ENCODE measurements around the gene CDH6.

The CDH6 gene

GRCh38 chr5:31255041-31255440 lies 61.6 kb downstream of the CDH6 start:
- Mint-ChIP-seq H3K27me3 (no peaks in the 10 kb centered on the region), H3K27ac (no peak overlapping the region), H3K9me3 (peaks cover 6% of the 10 kb centered on the region), H3K4me1 (no peaks in the 10 kb centered on the region), H3K4me3 (no peak overlapping the region), H3K36me3 (no peaks in the 10 kb centered on the region)
- ATAC-seq, result no peak

GRCh38 chr5:31268256-31268655 lies 74.8 kb downstream of the CDH6 start:
- Mint-ChIP-seq H3K9me3 (no peaks in the 10 kb centered on the region), H3K27me3 (no peaks in the 10 kb centered on the region), H3K27ac (no peak overlapping the region), H3K4me3 (no peak overlapping the region), H3K4me1 (no peaks in the 10 kb centered on the region), H3K36me3 (no peaks in the 10 kb centered on the region)
- no peak for ATAC-seq

- Mint-ChIP-seq H3K9me3 (no peaks in the 10 kb centered on the region), H3K36me3 (no peaks in the 10 kb centered on the region), H3K4me3 (no peak overlapping the region), H3K27me3 (no peaks in the 10 kb centered on the region), H3K27ac (no peak overlapping the region), H3K4me1 (peaks cover 2% of the 10 kb centered on the region)
- ATAC-seq, result no peak
These were observed 75.2 kb downstream of the CDH6 start for GRCh38 chr5:31268686-31269085.

GRCh38 chr5:31269259-31269658 lies 75.8 kb downstream of the CDH6 start:
- ATAC-seq, result no peak
- Mint-ChIP-seq H3K27me3 (no peaks in the 10 kb centered on the region), H3K36me3 (no peaks in the 10 kb centered on the region)

GRCh38 chr5:31270396-31270795 lies 76.9 kb downstream of the CDH6 start:
- no peaks in the 10 kb centered on the region for H3K27me3 Mint-ChIP-seq
- peaks cover 9% of the 10 kb centered on the region for H3K4me1 Mint-ChIP-seq
- no peak overlapping the region for H3K4me3 Mint-ChIP-seq
- H3K27ac Mint-ChIP-seq, result no peak overlapping the region
- H3K9me3 Mint-ChIP-seq, result no peaks in the 10 kb centered on the region
- H3K36me3 Mint-ChIP-seq, result no peaks in the 10 kb centered on the region
- ATAC-seq, result no peak

More at GRCh38 chr5:31269259-31269658, 75.8 kb downstream of the CDH6 start:
- Mint-ChIP-seq H3K9me3 (no peaks in the 10 kb centered on the region), H3K4me1 (peaks cover 8% of the 10 kb centered on the region), H3K4me3 (no peak overlapping the region), H3K27ac (no peak overlapping the region)

GRCh38 chr5:31271567-31271966 lies 78.1 kb downstream of the CDH6 start:
- Mint-ChIP-seq H3K9me3 (no peaks in the 10 kb centered on the region), H3K36me3 (no peaks in the 10 kb centered on the region), H3K4me3 (no peak overlapping the region), H3K27me3 (no peaks in the 10 kb centered on the region), H3K4me1 (peaks cover 9% of the 10 kb centered on the region), H3K27ac (no peak overlapping the region)
- ATAC-seq, result no peak

- no peaks in the 10 kb centered on the region for H3K36me3 Mint-ChIP-seq
- no peak overlapping the region for H3K27ac Mint-ChIP-seq
- ATAC-seq, result no peak
- no peaks in the 10 kb centered on the region for H3K9me3 Mint-ChIP-seq
- no peaks in the 10 kb centered on the region for H3K27me3 Mint-ChIP-seq
- H3K4me3 Mint-ChIP-seq, result no peak overlapping the region
- peaks cover 9% of the 10 kb centered on the region for H3K4me1 Mint-ChIP-seq
These were observed 79.7 kb downstream of the CDH6 start for GRCh38 chr5:31273161-31273560.

GRCh38 chr5:31273631-31274378 lies 80.3 kb downstream of the CDH6 start:
- no peak overlapping the region for H3K4me3 Mint-ChIP-seq
- no peak overlapping the region for H3K27ac Mint-ChIP-seq
- H3K36me3 Mint-ChIP-seq, result no peaks in the 10 kb centered on the region
- no peak for ATAC-seq
- H3K4me1 Mint-ChIP-seq, result peaks cover 9% of the 10 kb centered on the region
- H3K9me3 Mint-ChIP-seq, result no peaks in the 10 kb centered on the region
- H3K27me3 Mint-ChIP-seq, result no peaks in the 10 kb centered on the region

- Mint-ChIP-seq H3K27me3 (no peaks in the 10 kb centered on the region), H3K4me3 (no peak overlapping the region), H3K9me3 (peaks cover 3% of the 10 kb centered on the region), H3K27ac (no peak overlapping the region), H3K4me1 (no peaks in the 10 kb centered on the region), H3K36me3 (no peaks in the 10 kb centered on the region)
- ATAC-seq, result no peak
These were observed 86.7 kb downstream of the CDH6 start for GRCh38 chr5:31280210-31280609.

- H3K27ac Mint-ChIP-seq, result no peak overlapping the region
- no peak overlapping the region for H3K4me3 Mint-ChIP-seq
- peaks cover 3% of the 10 kb centered on the region for H3K9me3 Mint-ChIP-seq
- H3K4me1 Mint-ChIP-seq, result no peaks in the 10 kb centered on the region
- no peaks in the 10 kb centered on the region for H3K36me3 Mint-ChIP-seq
- no peak for ATAC-seq
- no peaks in the 10 kb centered on the region for H3K27me3 Mint-ChIP-seq
These were observed 89.8 kb downstream of the CDH6 start for GRCh38 chr5:31283326-31283725.

- peaks cover 3% of the 10 kb centered on the region for H3K9me3 Mint-ChIP-seq
- H3K27me3 Mint-ChIP-seq, result no peaks in the 10 kb centered on the region
- H3K27ac Mint-ChIP-seq, result no peak overlapping the region
- no peak for ATAC-seq
- no peaks in the 10 kb centered on the region for H3K36me3 Mint-ChIP-seq
- H3K4me1 Mint-ChIP-seq, result no peaks in the 10 kb centered on the region
- no peak overlapping the region for H3K4me3 Mint-ChIP-seq
These were observed 91.5 kb downstream of the CDH6 start for GRCh38 chr5:31285025-31285424.

GRCh38 chr5:31287985-31288384 lies 94.5 kb downstream of the CDH6 start:
- Mint-ChIP-seq H3K4me1 (no peaks in the 10 kb centered on the region), H3K36me3 (no peaks in the 10 kb centered on the region), H3K27ac (no peak overlapping the region), H3K9me3 (no peaks in the 10 kb centered on the region), H3K27me3 (no peaks in the 10 kb centered on the region), H3K4me3 (no peak overlapping the region)
- ATAC-seq, result no peak

- Mint-ChIP-seq H3K27ac (no peak overlapping the region), H3K27me3 (no peaks in the 10 kb centered on the region), H3K9me3 (no peaks in the 10 kb centered on the region), H3K4me3 (no peak overlapping the region), H3K4me1 (no peaks in the 10 kb centered on the region), H3K36me3 (no peaks in the 10 kb centered on the region)
- no peak for ATAC-seq
These were observed 95.9 kb downstream of the CDH6 start for GRCh38 chr5:31289429-31289828.

- ATAC-seq, result no peak
- Mint-ChIP-seq H3K36me3 (no peaks in the 10 kb centered on the region), H3K27me3 (no peaks in the 10 kb centered on the region), H3K27ac (no peak overlapping the region), H3K4me1 (no peaks in the 10 kb centered on the region), H3K9me3 (no peaks in the 10 kb centered on the region), H3K4me3 (no peak overlapping the region)
These were observed 97.9 kb downstream of the CDH6 start for GRCh38 chr5:31291323-31291854.

GRCh38 chr5:31300501-31300900 lies 107.0 kb downstream of the CDH6 start:
- no peak overlapping the region for H3K4me3 Mint-ChIP-seq
- H3K27ac Mint-ChIP-seq, result no peak overlapping the region
- H3K9me3 Mint-ChIP-seq, result peaks cover 5% of the 10 kb centered on the region
- H3K36me3 Mint-ChIP-seq, result no peaks in the 10 kb centered on the region
- no peak for ATAC-seq
- H3K27me3 Mint-ChIP-seq, result no peaks in the 10 kb centered on the region
- H3K4me1 Mint-ChIP-seq, result no peaks in the 10 kb centered on the region

- no peaks in the 10 kb centered on the region for H3K36me3 Mint-ChIP-seq
- H3K27me3 Mint-ChIP-seq, result no peaks in the 10 kb centered on the region
- peaks cover 5% of the 10 kb centered on the region for H3K9me3 Mint-ChIP-seq
- H3K4me1 Mint-ChIP-seq, result no peaks in the 10 kb centered on the region
- no peak for ATAC-seq
- H3K27ac Mint-ChIP-seq, result no peak overlapping the region
- H3K4me3 Mint-ChIP-seq, result no peak overlapping the region
These were observed 108.3 kb downstream of the CDH6 start for GRCh38 chr5:31301833-31302232.
